IMR-90 (cell line): ENCODE measurements around the gene DGKH. TPM values are rescaled to one million over a fixed set of nuclear protein-coding genes. Genes with fewer than 3 reads are reported as not detected.

Experiments
- ATAC-seq: fragments of 200-7000 bp; cut with Tn5 transposase; 2 replicates; pipeline ENCODE4 v1.9.1; 2020; ENCODE audit warnings: low read depth, mild to moderate bottlenecking, moderate library complexity
- BruUV-seq: library from RNA; stranded (reverse); fragments of 400-500 nt; replicated peaks from 2 replicates; lab custom pipeline; 2021; lab: Mats Ljungman, UMichigan
- CTCF ChIA-PET: fragments of 300-600 bp; formaldehyde crosslinking; extraction: SDS; loops from one replicate; lab custom pipeline; 2021; ENCODE audit warnings: antibody characterized with exemption; lab: Yijun Ruan, JAX
- POLR2A ChIA-PET: fragments of 300-600 bp; sonication (Branson Sonifier 250); formaldehyde crosslinking; loops from one replicate; lab custom pipeline; 2022; ENCODE audit warnings: antibody characterized with exemption; ENCODE audit not compliant: unreplicated experiment; lab: Charles Lee
- DNase-seq: peaks from one replicate; pipeline ENCODE4 v3.0.0; 2013
- H2AFZ ChIP-seq: replicated peaks from 2 replicates; pipeline ENCODE3; 2013; ENCODE audit warnings: low read length, mild to moderate bottlenecking; ENCODE audit not compliant: poor library complexity
- H2AK5ac ChIP-seq: 2 replicates; pipeline ENCODE4 v1.6.1; 2013; ENCODE audit warnings: low read depth, low read length, inconsistent platforms
- H2AK9ac ChIP-seq: replicated peaks from 2 replicates; pipeline ENCODE3; 2013; ENCODE audit warnings: mild to moderate bottlenecking, low read depth, low read length, moderate library complexity; ENCODE audit not compliant: poor library complexity
- H2BK120ac ChIP-seq: 2 replicates; pipeline ENCODE4 v1.6.1; 2013; ENCODE audit warnings: low read depth, low read length, inconsistent platforms
- H2BK15ac ChIP-seq: 3 replicates; pipeline ENCODE4 v1.6.1; 2013; ENCODE audit warnings: low read depth, low read length, inconsistent platforms
- H2BK20ac ChIP-seq: 2 replicates; pipeline ENCODE4 v1.6.1; 2013; ENCODE audit warnings: low read depth, mild to moderate bottlenecking, inconsistent platforms, low read length, moderate library complexity
- H2BK5ac ChIP-seq: 2 replicates; pipeline ENCODE4 v1.6.1; 2013; ENCODE audit warnings: mild to moderate bottlenecking, low read depth, low read length, inconsistent platforms; ENCODE audit not compliant: poor library complexity, severe bottlenecking
- H3K14ac ChIP-seq: replicated peaks from 2 replicates; pipeline ENCODE4 v1.6.1; 2013; ENCODE audit warnings: low read depth, low read length, inconsistent platforms
- H3K18ac ChIP-seq: 2 replicates; pipeline ENCODE4 v1.6.1; 2013; ENCODE audit warnings: low read depth, low read length, control low read depth
- H3K23ac ChIP-seq: 2 replicates; pipeline ENCODE4 v1.6.1; 2013; ENCODE audit warnings: low read depth, low read length, inconsistent platforms
- H3K27ac ChIP-seq: 2 replicates; pipeline ENCODE4 v1.5.1; 2013; ENCODE audit warnings: mild to moderate bottlenecking, control low read depth, low read length; ENCODE audit not compliant: insufficient read depth
- H3K27me3 ChIP-seq: 2 replicates; pipeline ENCODE4 v1.6.1; 2013; ENCODE audit warnings: low read length; ENCODE audit not compliant: control insufficient read depth, insufficient read depth
- H3K36me3 ChIP-seq: 2 replicates; pipeline ENCODE4 v1.6.1; 2013; ENCODE audit warnings: low read length, mixed read lengths; ENCODE audit not compliant: control insufficient read depth, insufficient read depth
- H3K4ac ChIP-seq: 2 replicates; pipeline ENCODE4 v1.6.1; 2013; ENCODE audit warnings: low read depth, low read length, inconsistent platforms
- H3K4me1 ChIP-seq: 2 replicates; pipeline ENCODE4 v1.6.1; 2013; ENCODE audit warnings: low read length, mixed read lengths; ENCODE audit not compliant: control insufficient read depth, insufficient read depth
- H3K4me2 ChIP-seq: 2 replicates; pipeline ENCODE4 v1.6.1; 2013; ENCODE audit warnings: low read depth, mild to moderate bottlenecking, control low read depth, low read length, moderate library complexity
- H3K4me3 ChIP-seq: 2 replicates; pipeline ENCODE4 v1.5.1; 2013; ENCODE audit warnings: low read depth, mild to moderate bottlenecking, control low read depth, low read length, moderate library complexity; ENCODE audit not compliant: insufficient read depth
- H3K56ac ChIP-seq: 2 replicates; pipeline ENCODE4 v1.6.1; 2013; ENCODE audit warnings: low read length, inconsistent platforms; ENCODE audit not compliant: insufficient read depth; ENCODE audit errors: extremely low read depth
- H3K79me1 ChIP-seq, 2 experiments: 2 replicates each; pipeline ENCODE4 v1.6.1; 2013; ENCODE audit warnings: low read length in 2 of 2, inconsistent platforms in 1 of 2, low read depth in 1 of 2
- H3K9ac ChIP-seq: 2 replicates; pipeline ENCODE4 v1.6.1; 2013; ENCODE audit warnings: low read depth, low read length, control low read depth
- H3K9me1 ChIP-seq: 2 replicates; pipeline ENCODE4 v1.6.1; 2013; ENCODE audit warnings: low read length, inconsistent platforms; ENCODE audit not compliant: insufficient read depth
- H3K9me3 ChIP-seq: 2 replicates; pipeline ENCODE4 v1.6.1; 2013; ENCODE audit warnings: low read length; ENCODE audit not compliant: control insufficient read depth, insufficient read depth
- H4K20me1 ChIP-seq: 2 replicates; pipeline ENCODE4 v1.6.1; 2013; ENCODE audit warnings: low read length, inconsistent platforms; ENCODE audit not compliant: insufficient read depth
- H4K5ac ChIP-seq: 2 replicates; pipeline ENCODE4 v1.6.1; 2013; ENCODE audit warnings: mild to moderate bottlenecking, low read depth, low read length, control low read depth
- H4K8ac ChIP-seq, 2 experiments: 2 replicates each; pipeline ENCODE4 v1.6.1; 2013; ENCODE audit warnings: low read depth in 2 of 2, low read length in 2 of 2, control low read depth in 1 of 2, inconsistent platforms in 1 of 2
- H4K91ac ChIP-seq: 2 replicates; pipeline ENCODE4 v1.6.1; 2013; ENCODE audit warnings: low read depth, low read length, inconsistent platforms; ENCODE audit not compliant: insufficient read depth
- BHLHE40 ChIP-seq: fragments of 150-350 bp; IDR thresholded peaks from 2 replicates; pipeline ENCODE4 v1.6.1; 2016; ENCODE audit warnings: mild to moderate bottlenecking, low read depth, low read length
- CHD1 ChIP-seq: IDR thresholded peaks from 2 replicates; pipeline ENCODE4 v1.6.1; 2012; ENCODE audit warnings: low read depth, low read length, improper control_type of control experiment
- FOS ChIP-seq: fragments of 150-350 bp; IDR thresholded peaks from 2 replicates; pipeline ENCODE4 v1.6.1; 2016; ENCODE audit warnings: low read depth, low read length
- MAZ ChIP-seq: IDR thresholded peaks from 2 replicates; pipeline ENCODE4 v1.6.1; 2012; ENCODE audit warnings: low read depth, mild to moderate bottlenecking, low read length, improper control_type of control experiment, moderate library complexity, borderline replicate concordance
- POLR2A ChIP-seq: IDR thresholded peaks from 2 replicates; pipeline ENCODE4 v1.6.1; 2012; ENCODE audit warnings: mild to moderate bottlenecking, low read depth, low read length
- RFX5 ChIP-seq: IDR thresholded peaks from 2 replicates; pipeline ENCODE4 v1.8.0; 2012; ENCODE audit warnings: low read depth, mild to moderate bottlenecking, low read length, moderate library complexity
- WGBS, 2 experiments: methylation state at CpG; one replicate each; pipeline versions ENCODE4 v1.1.5 to v1.1.7; 2013; ENCODE audit warnings: missing lambda C conversion rate in 2 of 2; ENCODE audit not compliant: insufficient read length in 1 of 2; ENCODE audit errors: extremely low coverage in 2 of 2; 5-methylcytosine and 5-hydroxymethylcytosine counted together
- dilution Hi-C: fragments of 300-500 bp; cut with HindIII; formaldehyde crosslinking; loops from one replicate; pipeline ENCODE4 v1.14.3; 2018; ENCODE audit warnings: low sequenced_read_pairs; ENCODE audit not compliant: unreplicated experiment
- in situ Hi-C: fragments of 300-500 bp; cut with MboI; formaldehyde crosslinking; loops from 3 replicates; pipeline ENCODE4 v1.14.3; 2019; ENCODE audit warnings: low sequenced_read_pairs, inconsistent platforms, mixed read lengths
- intact Hi-C: fragments of 100-400 bp; cut with micrococcal nuclease; formaldehyde crosslinking; loops from 2 replicates; pipeline ENCODE4 v1.10.0; 2022
- polyA plus RNA-seq, 3 experiments: library from polyadenylated mRNA; depleted of rRNA; stranded (reverse); fragments of >200 nt; gene quantifications; 2 replicates each; pipeline ENCODE4 v1.2.3, GENCODE V29; 2012; ENCODE audit warnings: low replicate concordance in 1 of 3
- total RNA-seq: library from RNA; depleted of rRNA; stranded (reverse); fragments of >200 nt; gene quantifications from 2 replicates; pipeline ENCODE4 v1.2.3, GENCODE V29; 2012
- TF ChIP-seq, protein P1 (sequence below): fragments of 150-350 bp; IDR thresholded peaks from 2 replicates; pipeline ENCODE4 v1.6.1; 2017; ENCODE audit warnings: mild to moderate bottlenecking, antibody characterized with exemption, low read length, low read depth

DGKH gene
- total and polyA plus RNA-seq, 2 of the 4 experiments (the other 2 are of a cell fraction): 2.0 to 13.4 TPM

DNA sequence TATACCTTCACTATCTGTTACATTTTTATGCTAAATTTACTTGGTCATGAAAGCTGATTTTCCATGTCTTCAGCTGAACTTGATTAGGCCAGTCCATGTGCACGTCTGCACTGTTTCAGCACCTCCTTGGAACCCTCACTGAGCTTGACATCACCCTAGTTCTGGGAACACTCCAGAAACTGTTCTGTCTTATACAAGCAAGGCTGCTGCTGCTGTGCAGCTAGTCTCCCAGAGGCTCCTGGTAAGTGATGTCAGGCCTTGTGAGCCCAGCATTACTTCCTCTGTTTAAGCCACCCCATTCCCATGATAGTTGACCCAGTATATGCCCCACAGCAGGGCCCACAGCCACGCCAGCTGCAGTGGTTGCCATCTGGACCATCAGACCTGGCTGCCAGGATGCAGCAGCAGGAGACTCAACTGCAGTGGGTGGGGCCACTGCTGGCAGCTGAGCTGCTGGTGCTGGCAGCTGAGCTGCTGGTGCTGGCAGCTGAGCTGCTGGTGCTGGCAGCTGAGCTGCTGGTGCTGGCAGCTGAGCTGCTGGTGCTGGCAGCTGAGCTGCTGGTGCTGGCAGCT is 133.0 kb downstream of the DGKH start:
- CTCF ChIA-PET: interaction anchor here (0.9 kb wide), 1 partner anchor 18 kb away, joined by 3 read pairs; no protein-coding TSS in a partner anchor
- no peak for ATAC-seq
- no CpG with 5 or more reads among the region's 2 CpGs for WGBS, 2 experiments

More for the DNA sequence above, 133.0 kb downstream of the DGKH start:
- in situ Hi-C loops (no loop called here), dilution Hi-C loops (no loop called here), intact Hi-C loops (no loop called here)
- TF ChIP-seq MAZ (no peak), CHD1 (no peak), FOS (no peak), POLR2A (no peak), RFX5 (no peak), BHLHE40 (no peak)
- TF ChIP-seq, protein P1, sequence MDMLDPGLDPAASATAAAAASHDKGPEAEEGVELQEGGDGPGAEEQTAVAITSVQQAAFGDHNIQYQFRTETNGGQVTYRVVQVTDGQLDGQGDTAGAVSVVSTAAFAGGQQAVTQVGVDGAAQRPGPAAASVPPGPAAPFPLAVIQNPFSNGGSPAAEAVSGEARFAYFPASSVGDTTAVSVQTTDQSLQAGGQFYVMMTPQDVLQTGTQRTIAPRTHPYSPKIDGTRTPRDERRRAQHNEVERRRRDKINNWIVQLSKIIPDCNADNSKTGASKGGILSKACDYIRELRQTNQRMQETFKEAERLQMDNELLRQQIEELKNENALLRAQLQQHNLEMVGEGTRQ: no peak
- BruUV-seq: no TSS peak
- Histone ChIP-seq H3K79me1 (no peaks in the 10 kb centered on the region; a peak in 1 of 4 replicates), H2AFZ (no peak overlapping the region), H2AK9ac (no peak overlapping the region), H3K27ac (no peak overlapping the region), H4K8ac (no peak overlapping the region), H3K9me3 (no peaks in the 10 kb centered on the region), H3K4me1 (no peaks in the 10 kb centered on the region), H3K9ac (no peak overlapping the region), H3K27me3 (no peaks in the 10 kb centered on the region), H3K23ac (no peak overlapping the region), H3K14ac (no peak overlapping the region), H4K20me1 (no peaks in the 10 kb centered on the region), H4K91ac (no peak overlapping the region), H2BK20ac (no peak overlapping the region), H2AK5ac (no peak overlapping the region), H3K4me2 (no peak overlapping the region), H3K56ac (no peak overlapping the region), H3K4me3 (no peak overlapping the region), H3K9me1 (peaks cover 2% of the 10 kb centered on the region; the same call in 1 of the 2 replicates), H2BK120ac (no peak overlapping the region), H3K36me3 (peaks cover 11% of the 10 kb centered on the region), H3K4ac (no peak overlapping the region), H2BK5ac (no peak overlapping the region), H2BK15ac (no peak overlapping the region), H4K5ac (no peak overlapping the region), H3K18ac (no peak overlapping the region)
- POLR2A ChIA-PET: no interaction called here
- DNase-seq: no peak
